Esophagus squamous epithelium (tissue), 5 donors: ENCODE measurements around the gene CACHD1. TPM values are rescaled to one million over a fixed set of nuclear protein-coding genes. Genes with fewer than 3 reads are reported as not detected.

Experiments
- DNase-seq: peaks from one replicate; lab custom pipeline; 2025; lab: John Stamatoyannopoulos, UW
- H3K27ac ChIP-seq, 4 donors: fragments of 200-600 bp; sonication (generic); one replicate each; pipeline ENCODE4 v1.5.1; 2016 to 2019; ENCODE audit warnings: mild to moderate bottlenecking in 1 of 4
- H3K27me3 ChIP-seq, 4 donors: fragments of 200-600 bp; sonication (generic); 1 replicate in 3 of 4; 2 replicates in 1 of 4; pipeline versions ENCODE4 v1.5.1 to v1.6.0; 2017 to 2021; ENCODE audit warnings: antibody characterized with exemption in 1 of 4
- H3K36me3 ChIP-seq, 3 donors: fragments of 200-600 bp; sonication (generic); one replicate each; pipeline ENCODE4 v1.5.1; 2016 to 2019
- H3K4me1 ChIP-seq, 3 donors: fragments of 200-600 bp; sonication (generic); one replicate each; pipeline ENCODE4 v1.5.1; 2017 to 2019
- H3K4me3 ChIP-seq, 4 donors: fragments of 200-600 bp; sonication (generic); 1 replicate in 3 of 4; 2 replicates in 1 of 4; pipeline ENCODE4 v1.5.1; 2016 to 2019; ENCODE audit warnings: mild to moderate bottlenecking in 2 of 4, moderate library complexity in 1 of 4
- H3K9me3 ChIP-seq, 3 donors: fragments of 200-600 bp; sonication (generic); one replicate each; pipeline ENCODE4 v1.5.1; 2016 to 2019
- CTCF ChIP-seq, 6 experiments: fragments of 450-650 bp in 4 of 6; fragments of 200-600 bp in 2 of 6; sonication (generic) in 2 of 6; IDR thresholded peaks; one replicate each; pipeline ENCODE4 v1.5.1; 2016 to 2019; ENCODE audit warnings: antibody characterized with exemption in 6 of 6, mild to moderate bottlenecking in 4 of 6, moderate library complexity in 4 of 6
- POLR2A ChIP-seq, 4 donors: fragments of 450-650 bp; IDR thresholded peaks; one replicate each; pipeline ENCODE4 v1.6.1; 2017; ENCODE audit warnings: antibody characterized with exemption in 4 of 4, mild to moderate bottlenecking in 4 of 4, moderate library complexity in 3 of 4
- WGBS, 2 donors: methylation state at CpG; one replicate each; pipeline ENCODE4 v1.1.5; 2018; 5-methylcytosine and 5-hydroxymethylcytosine counted together
- intact Hi-C: fragments of 100-400 bp; cut with DNase I; formaldehyde crosslinking; loops from one replicate; pipeline ENCODE4 v1.15.0; 2022
- total RNA-seq, 4 donors: library from RNA; depleted of rRNA; stranded (reverse); fragments of >200 nt; gene quantifications; one replicate each; pipeline ENCODE4 v1.1.0, GENCODE V29; 2016
- donor health status: DM: yes; HTN: yes; CAD: no.

Gene CACHD1
- total RNA-seq, 4 donors from 2014 or later: 1.9 to 14.5 (median 4.1) TPM

GRCh38 chr1:64530969-64531692, 61.2 kb downstream of the CACHD1 start:
- intact Hi-C loops: no loop called here
- DNase-seq: no peak
- Histone ChIP-seq H3K36me3 (no peaks in the 10 kb centered on the region), H3K27me3 (no peaks in the 10 kb centered on the region), H3K4me1 (peaks cover 6 to 41% (median 13%) of the 10 kb centered on the region in 3 donors), H3K27ac (no peak overlapping the region), H3K4me3 (no peak overlapping the region), H3K9me3 (no peaks in the 10 kb centered on the region)
- TF ChIP-seq CTCF (IDR thresholded peaks at IDR 0.05) (no peak), POLR2A (IDR thresholded peaks at IDR 0.05) (no peak)

GRCh38 chr1:64532646-64533045, 62.7 kb downstream of the CACHD1 start:
- no peak overlapping the region for H3K27ac ChIP-seq
- peaks cover 5 to 41% (median 13%) of the 10 kb centered on the region in 3 donors for H3K4me1 ChIP-seq
- WGBS, 2 donors: 72 to 73% methylated on average over 2 of the region's 2 CpGs
- no peaks in the 10 kb centered on the region for H3K9me3 ChIP-seq
- no peaks in the 10 kb centered on the region for H3K27me3 ChIP-seq
- TF ChIP-seq POLR2A (IDR thresholded peaks at IDR 0.05) (no peak), CTCF (IDR thresholded peaks at IDR 0.05) (no peak)
- no peak overlapping the region for H3K4me3 ChIP-seq
- intact Hi-C loops: no loop called here
- no peak for DNase-seq
- no peaks in the 10 kb centered on the region for H3K36me3 ChIP-seq

GRCh38 chr1:64535938-64536835, 66.3 kb downstream of the CACHD1 start:
- no peaks in the 10 kb centered on the region for H3K9me3 ChIP-seq
- intact Hi-C loops: no loop called here
- no peaks in the 10 kb centered on the region for H3K36me3 ChIP-seq
- no peak for DNase-seq
- WGBS, 2 donors: 42 to 63% methylated on average over 10 of the region's 10 CpGs
- no peak for TF ChIP-seq POLR2A (IDR thresholded peaks at IDR 0.05)
- no peak for TF ChIP-seq CTCF (IDR thresholded peaks at IDR 0.05)
- no peak overlapping the region for H3K4me3 ChIP-seq
- peaks cover 5 to 62% (median 29%) of the 10 kb centered on the region in 3 donors for H3K4me1 ChIP-seq
- H3K27me3 ChIP-seq: no peaks in the 10 kb centered on the region
- peak overlapping the region in 3 of 4 donors; percentile 50 to 75 (median 59) for H3K27ac ChIP-seq

GRCh38 chr1:64536836-64537490, 67.0 kb downstream of the CACHD1 start:
- TF ChIP-seq CTCF (IDR thresholded peaks at IDR 0.05) (no peak), POLR2A (IDR thresholded peaks at IDR 0.05) (no peak)
- intact Hi-C loops: no loop called here
- no peak for DNase-seq
- WGBS, 2 donors: 66 to 82% methylated on average over 8 of the region's 8 CpGs
- peaks cover 5 to 64% (median 29%) of the 10 kb centered on the region in 3 donors for H3K4me1 ChIP-seq
- peak overlapping the region in 3 of 4 donors; percentile 50 to 75 (median 59) for H3K27ac ChIP-seq
- no peaks in the 10 kb centered on the region for H3K9me3 ChIP-seq
- H3K27me3 ChIP-seq: no peaks in the 10 kb centered on the region
- no peak overlapping the region for H3K4me3 ChIP-seq
- no peaks in the 10 kb centered on the region for H3K36me3 ChIP-seq
